ENCODE measurements around the gene CNKSR3.

- TF ChIP-seq CHD1 (IDR thresholded peaks at IDR 0.05; ENCODE audit: low read depth, low read length), result no peak
- TF ChIP-seq, protein P1, sequence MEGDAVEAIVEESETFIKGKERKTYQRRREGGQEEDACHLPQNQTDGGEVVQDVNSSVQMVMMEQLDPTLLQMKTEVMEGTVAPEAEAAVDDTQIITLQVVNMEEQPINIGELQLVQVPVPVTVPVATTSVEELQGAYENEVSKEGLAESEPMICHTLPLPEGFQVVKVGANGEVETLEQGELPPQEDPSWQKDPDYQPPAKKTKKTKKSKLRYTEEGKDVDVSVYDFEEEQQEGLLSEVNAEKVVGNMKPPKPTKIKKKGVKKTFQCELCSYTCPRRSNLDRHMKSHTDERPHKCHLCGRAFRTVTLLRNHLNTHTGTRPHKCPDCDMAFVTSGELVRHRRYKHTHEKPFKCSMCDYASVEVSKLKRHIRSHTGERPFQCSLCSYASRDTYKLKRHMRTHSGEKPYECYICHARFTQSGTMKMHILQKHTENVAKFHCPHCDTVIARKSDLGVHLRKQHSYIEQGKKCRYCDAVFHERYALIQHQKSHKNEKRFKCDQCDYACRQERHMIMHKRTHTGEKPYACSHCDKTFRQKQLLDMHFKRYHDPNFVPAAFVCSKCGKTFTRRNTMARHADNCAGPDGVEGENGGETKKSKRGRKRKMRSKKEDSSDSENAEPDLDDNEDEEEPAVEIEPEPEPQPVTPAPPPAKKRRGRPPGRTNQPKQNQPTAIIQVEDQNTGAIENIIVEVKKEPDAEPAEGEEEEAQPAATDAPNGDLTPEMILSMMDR (IDR thresholded peaks at IDR 0.05; ENCODE audit: control extremely low read depth in 1 of 3, insufficient read depth in 1 of 3, low read depth in 1 of 3, low read length in 3 of 3), result no peak
- no peak for TF ChIP-seq RBBP5 (IDR thresholded peaks at IDR 0.05; ENCODE audit: borderline replicate concordance, low read depth, low read length)
- no peak for TF ChIP-seq RAD21 (IDR thresholded peaks at IDR 0.05 in 1 of 2, conservative IDR thresholded peaks at IDR 0.05 in 1 of 2; ENCODE audit: low read depth in 2 of 2, low read length in 2 of 2)
- TF ChIP-seq EP300 (IDR thresholded peaks at IDR 0.05; ENCODE audit: borderline replicate concordance in 1 of 2, low read depth in 2 of 2, low read length in 2 of 2), result no peak
- no peak for TF ChIP-seq SRF (IDR thresholded peaks at IDR 0.05; ENCODE audit: low read depth, low read length)
- TF ChIP-seq HDAC6 (IDR thresholded peaks at IDR 0.05; ENCODE audit: low read depth, low read length), result no peak
- no peak for TF ChIP-seq EZH2 (IDR thresholded peaks at IDR 0.05; ENCODE audit: low read depth, low read length, severe bottlenecking)
- TF ChIP-seq, protein P2, sequence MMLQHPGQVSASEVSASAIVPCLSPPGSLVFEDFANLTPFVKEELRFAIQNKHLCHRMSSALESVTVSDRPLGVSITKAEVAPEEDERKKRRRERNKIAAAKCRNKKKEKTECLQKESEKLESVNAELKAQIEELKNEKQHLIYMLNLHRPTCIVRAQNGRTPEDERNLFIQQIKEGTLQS (IDR thresholded peaks at IDR 0.05; ENCODE audit: insufficient read depth, low read depth, low read length), result no peak
- no peak for TF ChIP-seq KDM1A (IDR thresholded peaks at IDR 0.05; ENCODE audit: borderline replicate concordance, low read length)
- no peak for TF ChIP-seq MAFK (IDR thresholded peaks at IDR 0.05; ENCODE audit: low read depth, low read length)
- no peak for TF ChIP-seq RXRA (IDR thresholded peaks at IDR 0.05; ENCODE audit: insufficient read depth, low read depth, low read length)
- no peak for TF ChIP-seq CBX5 (IDR thresholded peaks at IDR 0.05; ENCODE audit: low read depth, low read length)
These were observed 38.7 kb upstream of the CNKSR3 start for GRCh38 chr6:154549179-154549578.
